ENCODE data around the gene CITED1.

The CITED1 gene

GRCh38 chrX:72308566-72309296 is 3.0 kb upstream of the CITED1 start:
- Histone ChIP-seq H3K27me3 (ENCODE audit: insufficient read depth, poor library complexity, severe bottlenecking) (peaks cover 38% of the 10 kb centered on the region), H3K27ac (ENCODE audit: poor library complexity, severe bottlenecking) (no peak overlapping the region), H3K4me3 (ENCODE audit: severe bottlenecking) (no peak overlapping the region), H3K9me3 (ENCODE audit: severe bottlenecking) (no peaks in the 10 kb centered on the region), H3K36me3 (ENCODE audit: low read depth) (no peaks in the 10 kb centered on the region), H3K4me1 (ENCODE audit: insufficient read depth, poor library complexity, severe bottlenecking) (no peaks in the 10 kb centered on the region)
- no peak for TF ChIP-seq CTCF (IDR thresholded peaks at IDR 0.05; ENCODE audit: poor library complexity, severe bottlenecking)
- ATAC-seq (ENCODE audit: low read depth) (peak; percentile 40; the same call in 1 of the 3 replicates), DNase-seq (ENCODE audit: low spot score) (no peak)

- TF ChIP-seq CTCF (IDR thresholded peaks at IDR 0.05; ENCODE audit: poor library complexity, severe bottlenecking), result no peak
- Histone ChIP-seq H3K4me3 (ENCODE audit: severe bottlenecking) (no peak overlapping the region), H3K27ac (ENCODE audit: poor library complexity, severe bottlenecking) (no peak overlapping the region), H3K36me3 (ENCODE audit: low read depth) (no peaks in the 10 kb centered on the region), H3K27me3 (ENCODE audit: insufficient read depth, poor library complexity, severe bottlenecking) (peaks cover 38% of the 10 kb centered on the region), H3K9me3 (ENCODE audit: severe bottlenecking) (no peaks in the 10 kb centered on the region), H3K4me1 (ENCODE audit: insufficient read depth, poor library complexity, severe bottlenecking) (no peaks in the 10 kb centered on the region)
- ATAC-seq (ENCODE audit: low read depth) (no peak), DNase-seq (ENCODE audit: low spot score) (no peak)
These were observed 2.5 kb upstream of the CITED1 start for GRCh38 chrX:72308209-72308565.

GRCh38 chrX:72307646-72308051 is 1.9 kb upstream of the CITED1 start:
- H3K36me3 ChIP-seq (ENCODE audit: low read depth), result no peaks in the 10 kb centered on the region
- peaks cover 38% of the 10 kb centered on the region for H3K27me3 ChIP-seq (ENCODE audit: insufficient read depth, poor library complexity, severe bottlenecking)
- DNase-seq (ENCODE audit: low spot score) (no peak), ATAC-seq (ENCODE audit: low read depth) (no peak)
- no peak overlapping the region for H3K27ac ChIP-seq (ENCODE audit: poor library complexity, severe bottlenecking)
- no peaks in the 10 kb centered on the region for H3K9me3 ChIP-seq (ENCODE audit: severe bottlenecking)
- no peaks in the 10 kb centered on the region for H3K4me1 ChIP-seq (ENCODE audit: insufficient read depth, poor library complexity, severe bottlenecking)
- no peak overlapping the region for H3K4me3 ChIP-seq (ENCODE audit: severe bottlenecking)
- TF ChIP-seq CTCF (IDR thresholded peaks at IDR 0.05; ENCODE audit: poor library complexity, severe bottlenecking), result no peak

GRCh38 chrX:72306851-72307645 is 1.3 kb upstream of the CITED1 start:
- peaks cover 38% of the 10 kb centered on the region for H3K27me3 ChIP-seq (ENCODE audit: insufficient read depth, poor library complexity, severe bottlenecking)

More at GRCh38 chrX:72306851-72307645, 1.3 kb upstream of the CITED1 start:
- TF ChIP-seq CTCF (IDR thresholded peaks at IDR 0.05; ENCODE audit: poor library complexity, severe bottlenecking), result no peak
- H3K4me1 ChIP-seq (ENCODE audit: insufficient read depth, poor library complexity, severe bottlenecking), result no peaks in the 10 kb centered on the region
- peak; percentile 73 for ATAC-seq (ENCODE audit: low read depth)
- no peaks in the 10 kb centered on the region for H3K36me3 ChIP-seq (ENCODE audit: low read depth)
- no peak for DNase-seq (ENCODE audit: low spot score)
- H3K27ac ChIP-seq (ENCODE audit: poor library complexity, severe bottlenecking), result no peak overlapping the region
- peak overlapping the region; percentile 31 for H3K4me3 ChIP-seq (ENCODE audit: severe bottlenecking)
- no peaks in the 10 kb centered on the region for H3K9me3 ChIP-seq (ENCODE audit: severe bottlenecking)

Measured in RWPE2 (cell line).